Stimulated activated CD4-positive, alpha-beta T cell treated with anti-CD3 and anti-CD28 coated beads, Interleukin-12 subunit alpha, Interleukin-12 subunit beta, amount 100 ng/mL, for 48 hours (primary cell): ENCODE results near the gene MAML3.
"Not testable (repeated sequence)": the region's sequence is repeated elsewhere in the genome, so short reads cannot be mapped to it uniquely, and the experiment has no call there.

ENCODE experiments used
- DNase-seq, 3 donors: peaks; one replicate each; pipeline ENCODE4 v3.0.0-alpha.2; 2020; ENCODE audit warnings: low read depth in 2 of 3, low spot score in 1 of 3

Gene MAML3

DNA sequence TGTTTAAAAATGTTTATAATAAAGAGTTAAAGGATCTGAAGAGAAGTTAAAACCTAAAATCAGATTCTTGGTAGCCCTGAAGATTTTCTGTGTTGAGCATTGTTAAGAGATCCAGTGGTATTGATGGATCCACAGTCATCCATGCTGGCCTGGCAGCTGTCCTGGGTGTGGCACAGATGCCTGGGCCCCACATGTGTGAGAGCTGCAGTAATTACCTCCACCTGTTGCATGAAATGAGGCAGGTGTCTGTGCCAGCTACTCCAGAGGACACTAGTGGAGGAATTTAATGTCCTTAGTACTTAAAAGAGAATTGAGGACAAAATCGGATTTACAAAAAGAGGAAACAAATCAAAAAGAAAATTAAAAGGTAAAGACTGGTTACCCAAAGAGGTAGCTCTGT is 444.3 kb downstream of the MAML3 start:
- DNase-seq = no peak

DNA sequence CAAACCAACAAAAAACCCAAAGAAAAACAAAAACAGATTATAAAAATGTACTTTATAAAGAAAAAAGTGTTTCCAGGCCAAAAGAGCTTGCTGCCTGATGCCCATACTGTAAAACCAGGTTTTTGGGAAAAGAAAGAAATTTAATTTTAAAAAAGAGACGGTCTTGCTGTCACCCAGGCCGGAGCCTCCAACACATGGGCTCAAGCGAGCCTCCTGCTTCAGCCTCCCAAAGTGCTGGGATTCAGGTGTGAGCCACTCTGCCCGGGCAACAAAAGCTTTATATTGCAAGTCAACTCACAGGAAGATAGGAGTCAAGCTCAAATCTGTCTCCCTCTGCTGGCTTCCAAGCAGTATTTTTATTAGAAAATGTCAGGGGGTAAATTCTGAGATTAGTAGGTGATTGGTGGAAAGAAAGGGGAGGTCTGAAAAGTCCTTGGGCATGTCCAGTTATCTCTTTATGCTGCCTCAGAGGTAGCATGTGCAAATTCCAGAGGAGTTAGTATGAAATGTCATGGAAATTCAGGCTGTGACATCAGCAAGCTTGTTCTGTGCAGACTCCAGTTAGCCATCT is 449.0 kb downstream of the MAML3 start:
- DNase-seq = no peak

DNA sequence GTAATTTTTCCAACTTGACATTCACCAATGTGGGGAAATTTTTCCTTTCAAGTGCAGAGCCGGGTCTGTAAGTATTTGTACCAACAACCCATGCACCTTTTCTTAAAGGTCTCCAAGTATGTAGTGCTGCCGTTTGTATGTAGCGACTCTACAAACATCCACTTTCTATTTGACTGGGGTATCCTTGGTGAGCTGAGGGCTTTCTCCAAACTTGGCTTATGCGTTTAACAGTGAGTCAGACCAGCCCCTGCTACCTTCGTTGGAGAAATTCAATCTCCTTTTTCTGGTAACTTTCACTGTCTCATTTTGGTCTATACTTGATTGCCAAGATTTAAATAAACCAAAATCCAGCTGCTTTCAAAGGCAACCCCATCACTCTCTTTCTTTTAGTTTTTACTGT is 453.4 kb downstream of the MAML3 start:
- no peak for DNase-seq

DNA sequence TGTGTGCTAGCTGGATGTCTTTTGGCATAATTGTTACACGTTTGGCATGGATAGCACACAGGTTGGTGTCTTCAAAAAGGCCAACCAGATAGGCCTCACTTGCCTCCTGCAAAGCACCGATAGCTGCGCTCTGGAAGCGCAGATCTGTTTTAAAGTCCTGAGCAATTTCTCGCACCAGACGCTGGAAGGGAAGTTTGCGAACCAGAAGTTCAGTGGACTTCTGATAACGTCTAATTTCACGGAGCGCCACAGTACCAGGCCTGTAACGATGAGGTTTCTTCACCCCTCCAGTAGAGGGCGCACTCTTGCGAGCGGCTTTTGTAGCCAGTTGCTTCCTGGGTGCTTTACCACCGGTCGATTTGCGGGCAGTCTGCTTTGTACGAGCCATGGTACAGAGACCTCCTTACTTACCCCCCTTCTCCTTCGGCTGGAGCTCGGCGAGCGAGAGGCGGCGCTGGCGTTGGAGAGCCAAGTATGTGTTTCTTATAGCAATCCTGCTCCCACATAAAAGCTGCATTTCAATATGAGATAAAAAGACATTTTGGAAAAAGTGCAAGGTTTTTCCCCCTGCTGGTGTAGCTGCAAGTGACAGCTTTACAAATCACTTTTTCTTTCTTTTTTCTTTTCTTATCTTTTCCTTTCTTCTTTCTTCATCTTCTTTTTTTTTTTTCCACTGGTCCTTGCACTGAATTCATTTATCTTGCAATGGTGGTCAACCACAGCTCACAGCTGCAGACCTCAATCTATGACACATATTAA is 455.6 kb downstream of the MAML3 start:
- DNase-seq = not testable (repeated sequence)

DNA sequence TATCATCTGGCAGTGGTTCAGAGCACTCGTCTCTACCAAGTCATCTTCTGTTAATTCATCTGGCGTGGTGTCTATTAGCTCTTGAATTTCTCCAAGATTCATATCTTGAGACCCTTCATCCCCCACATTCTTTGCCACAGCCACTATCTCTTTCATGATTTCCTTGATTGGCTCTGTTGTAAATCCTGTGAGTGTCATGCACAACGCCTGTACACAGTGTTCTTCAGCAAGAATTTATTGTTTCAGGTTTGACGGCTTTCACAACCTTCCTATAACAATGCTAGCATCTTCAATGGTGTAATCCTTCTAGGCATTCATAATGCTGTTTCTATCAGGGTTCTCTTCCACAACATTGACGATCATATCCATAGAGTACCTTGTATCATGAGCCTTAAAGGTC is 457.5 kb downstream of the MAML3 start:
- no peak for DNase-seq

DNA sequence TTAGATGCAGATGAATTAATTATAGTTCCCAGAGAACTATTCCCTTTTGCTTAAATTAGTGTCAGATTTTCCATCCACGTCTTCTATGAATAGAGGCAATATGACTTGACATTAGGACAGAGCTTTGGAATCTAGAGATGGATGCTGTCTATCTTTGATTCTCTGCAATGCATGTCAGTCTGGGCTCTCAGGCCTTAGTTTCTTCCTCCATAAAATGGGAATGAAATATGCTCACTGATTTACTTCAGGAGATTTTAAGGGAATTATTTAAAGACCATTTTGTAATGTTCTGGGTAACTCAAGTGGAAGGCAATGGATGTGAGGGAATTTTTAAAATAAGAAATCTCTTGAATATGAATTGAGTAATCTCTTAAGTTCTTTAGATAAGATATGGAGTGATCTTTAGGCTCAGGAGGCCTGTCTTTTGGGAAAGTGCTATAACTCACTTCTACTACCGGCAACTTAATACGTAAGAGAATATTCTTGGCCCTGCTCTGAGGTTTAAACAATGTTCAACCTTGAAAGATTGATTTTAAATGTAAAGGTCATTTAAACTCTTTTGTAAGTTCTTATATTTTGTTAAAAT is 459.4 kb downstream of the MAML3 start:
- DNase-seq = no peak

DNA sequence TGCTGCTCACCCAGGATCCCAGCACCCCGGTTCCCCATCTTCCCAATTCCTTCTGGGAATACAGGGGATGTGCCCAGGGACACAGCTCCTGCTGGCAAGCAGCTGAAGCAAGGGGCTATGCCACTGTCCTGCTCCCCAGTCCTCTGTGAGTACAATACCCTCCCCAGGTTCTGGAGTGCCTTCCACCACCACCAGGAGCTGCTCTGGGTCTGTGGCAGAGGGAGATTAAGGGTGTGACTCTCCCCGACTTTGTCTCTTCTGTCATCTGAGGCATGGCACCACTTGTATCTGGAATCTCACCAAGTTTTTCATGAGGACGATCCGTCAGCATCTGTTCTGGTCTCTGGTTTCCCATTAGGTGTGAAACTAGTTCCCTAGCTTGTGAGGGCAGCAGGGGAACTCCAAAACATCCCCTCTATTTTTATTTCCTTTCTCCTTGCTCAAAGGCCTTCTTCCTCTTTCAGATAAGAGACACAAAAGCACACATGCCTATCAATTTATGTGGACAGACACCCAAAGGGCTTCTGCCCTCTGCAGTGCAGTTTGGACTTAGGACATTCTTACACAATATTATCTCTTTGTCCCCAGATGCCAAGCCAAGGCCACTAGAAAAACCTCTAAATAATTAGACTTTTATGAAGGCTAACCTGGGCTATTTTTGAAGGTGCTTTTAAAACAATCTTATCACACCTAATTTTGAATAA is 461.5 kb downstream of the MAML3 start:
- no peak for DNase-seq

DNA sequence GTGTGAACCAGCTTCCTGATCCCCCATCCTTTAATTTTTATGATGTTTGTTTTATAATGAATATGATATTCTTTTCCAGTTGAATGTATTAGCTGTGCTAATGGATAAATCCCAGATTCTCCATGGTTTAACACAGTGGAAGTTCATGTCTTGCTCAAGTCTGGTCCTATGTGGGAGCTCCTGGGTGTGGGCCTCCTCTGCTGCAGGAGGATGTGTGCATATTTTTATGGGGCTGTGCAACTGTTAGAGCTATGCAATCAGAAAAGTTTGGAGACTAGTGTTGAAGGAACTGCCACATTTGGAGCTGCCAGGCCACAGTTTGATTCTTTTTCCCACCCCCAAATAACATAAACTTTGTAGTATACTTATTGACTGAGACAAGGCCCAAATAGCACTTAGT is 463.6 kb downstream of the MAML3 start:
- no peak for DNase-seq

DNA sequence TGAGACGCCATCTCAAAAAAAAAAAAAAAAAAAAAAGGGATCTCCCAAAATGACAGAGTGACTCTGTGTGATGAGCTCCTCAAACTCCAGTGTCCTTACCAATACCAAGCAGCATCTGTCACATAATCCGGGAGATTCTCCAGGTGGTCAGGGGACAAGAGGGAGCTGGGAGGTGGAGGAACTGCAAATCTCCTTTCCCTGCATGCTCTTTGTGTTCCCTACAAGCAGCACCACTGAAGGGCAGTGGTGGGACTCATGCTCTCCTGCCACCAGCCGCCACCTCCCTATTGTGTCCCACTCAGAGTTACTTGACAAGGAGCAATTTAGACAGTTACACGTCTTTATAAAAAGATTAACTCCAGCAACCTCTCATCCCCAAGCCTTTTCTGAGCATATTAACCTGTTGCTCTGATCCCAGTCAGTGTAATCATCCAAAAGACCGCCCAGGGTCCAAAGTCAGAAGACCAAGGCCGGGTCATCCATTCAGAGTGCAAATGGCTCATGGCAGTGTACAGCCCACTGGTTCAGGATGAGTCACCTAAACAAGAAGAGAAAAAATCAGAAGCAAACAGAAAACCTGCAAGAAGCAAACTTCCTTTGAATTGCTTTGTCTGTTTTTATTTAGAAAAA is 464.8 kb downstream of the MAML3 start:
- no peak for DNase-seq

DNA sequence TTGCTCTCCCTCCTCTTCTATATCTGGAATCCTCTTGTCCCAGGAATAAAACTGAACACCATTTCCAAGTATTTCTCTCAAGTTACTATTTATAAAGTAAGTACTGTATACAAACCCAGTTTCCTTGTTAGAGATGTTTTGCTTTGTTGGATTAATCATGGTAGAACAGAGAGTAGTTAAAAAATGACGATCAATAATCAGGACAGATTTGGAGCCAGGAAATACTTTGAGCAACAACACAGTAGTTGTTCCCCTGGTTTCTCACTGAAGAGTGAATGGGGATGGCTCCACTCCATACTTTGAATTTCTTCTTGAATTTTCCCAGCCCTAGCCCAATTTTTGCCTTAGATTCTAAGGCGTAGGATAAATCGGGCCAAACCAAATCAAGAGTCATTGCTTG is 467.0 kb downstream of the MAML3 start:
- DNase-seq = no peak

DNA sequence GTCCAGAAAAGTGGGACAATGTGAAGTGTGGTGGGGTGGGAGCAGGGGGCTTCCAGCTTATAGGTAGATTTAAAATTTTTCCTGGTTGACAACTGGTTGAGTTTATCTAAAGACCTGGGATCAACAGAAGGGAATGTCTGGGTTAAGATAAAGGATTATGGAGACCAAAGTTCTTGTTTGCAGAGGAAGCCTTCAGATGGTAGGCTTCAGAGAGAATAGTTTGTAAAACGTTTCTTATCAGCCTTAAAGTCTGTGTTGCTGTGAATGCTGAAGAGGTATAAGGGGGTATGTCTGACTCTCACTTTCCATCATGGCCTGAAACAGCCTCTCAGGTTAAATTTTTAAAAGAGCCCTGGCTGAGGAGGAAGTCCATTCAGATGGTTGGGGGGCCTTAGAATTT is 467.9 kb downstream of the MAML3 start:
- DNase-seq = no peak

DNA sequence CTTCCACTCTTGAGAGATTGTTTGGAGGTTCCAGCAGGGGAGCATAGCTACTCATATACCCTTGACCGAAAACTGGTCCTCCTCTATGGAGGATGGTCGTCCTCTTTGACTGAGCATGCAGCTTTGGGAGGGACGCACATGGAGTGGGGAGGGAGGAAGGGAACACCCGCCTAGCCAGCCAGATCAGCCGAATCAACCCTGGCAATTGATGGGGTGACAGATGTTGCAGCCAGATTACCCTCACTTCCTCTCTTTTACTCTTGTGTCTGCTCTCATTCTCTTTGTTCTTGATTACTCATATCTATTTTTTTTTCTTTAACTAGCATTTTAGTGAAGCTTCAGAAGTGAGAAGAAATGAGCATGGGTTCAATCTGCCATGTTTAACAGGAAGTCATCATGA is 468.8 kb downstream of the MAML3 start:
- no peak for DNase-seq

DNA sequence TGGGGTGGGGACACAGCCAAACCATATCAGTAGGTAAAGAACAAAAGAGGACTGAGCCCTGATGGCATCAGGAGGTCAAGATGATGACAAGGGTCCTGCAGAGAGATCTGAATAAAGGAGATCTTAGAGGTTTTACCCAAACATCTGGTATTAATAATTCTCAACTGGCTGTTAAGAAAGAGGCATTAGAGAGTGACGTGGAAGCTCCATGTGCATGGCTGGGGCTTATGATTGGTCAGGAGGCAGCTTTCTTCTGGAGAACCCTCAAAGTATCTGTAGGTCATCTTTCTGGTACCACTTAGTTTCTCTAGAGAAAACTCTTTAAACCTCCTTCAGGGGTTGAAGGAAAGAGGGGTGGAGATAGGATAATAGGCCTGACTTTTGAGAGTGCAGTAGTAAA is 469.6 kb downstream of the MAML3 start:
- no peak for DNase-seq

DNA sequence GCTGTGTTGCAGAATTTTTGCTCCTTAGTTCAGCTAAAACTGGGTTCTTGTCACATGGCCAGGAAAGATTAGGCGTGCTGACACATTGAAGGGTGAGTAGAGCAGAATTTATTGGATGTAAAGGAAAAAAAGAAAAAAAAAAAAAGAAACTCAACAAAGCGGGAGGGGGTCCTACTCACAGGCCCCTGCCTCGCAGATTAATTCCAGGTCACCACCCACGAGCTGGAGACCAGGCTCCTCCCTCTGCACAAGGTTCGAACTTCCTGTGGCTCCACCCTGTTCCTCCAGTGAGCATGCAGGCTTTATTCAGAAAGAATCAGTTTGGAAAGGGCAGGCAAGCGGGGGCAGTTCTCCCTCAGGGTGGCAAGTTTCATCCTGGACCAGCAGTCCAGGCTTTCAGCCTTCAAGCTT is 471.2 kb downstream of the MAML3 start:
- DNase-seq = no peak

DNA sequence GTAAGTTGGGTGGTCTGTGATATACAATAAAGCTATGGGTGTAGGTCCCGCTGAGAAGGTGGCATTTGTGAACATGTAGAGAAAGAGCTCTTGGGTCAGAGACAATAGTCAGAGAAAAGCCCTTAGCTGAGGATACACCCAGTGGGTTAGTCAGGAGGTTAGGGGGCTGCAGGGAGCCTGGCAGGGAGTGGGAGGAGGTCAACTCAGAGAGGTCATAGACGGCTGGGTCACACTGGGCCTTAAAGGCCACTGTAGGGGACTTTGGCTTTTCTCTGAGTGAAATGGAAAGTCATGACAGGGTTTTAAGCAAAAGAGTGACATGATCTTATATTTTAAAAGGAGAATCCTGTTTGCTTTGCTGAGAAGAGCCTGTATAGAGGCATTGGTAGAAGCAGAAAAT is 471.7 kb downstream of the MAML3 start:
- DNase-seq = no peak

DNA sequence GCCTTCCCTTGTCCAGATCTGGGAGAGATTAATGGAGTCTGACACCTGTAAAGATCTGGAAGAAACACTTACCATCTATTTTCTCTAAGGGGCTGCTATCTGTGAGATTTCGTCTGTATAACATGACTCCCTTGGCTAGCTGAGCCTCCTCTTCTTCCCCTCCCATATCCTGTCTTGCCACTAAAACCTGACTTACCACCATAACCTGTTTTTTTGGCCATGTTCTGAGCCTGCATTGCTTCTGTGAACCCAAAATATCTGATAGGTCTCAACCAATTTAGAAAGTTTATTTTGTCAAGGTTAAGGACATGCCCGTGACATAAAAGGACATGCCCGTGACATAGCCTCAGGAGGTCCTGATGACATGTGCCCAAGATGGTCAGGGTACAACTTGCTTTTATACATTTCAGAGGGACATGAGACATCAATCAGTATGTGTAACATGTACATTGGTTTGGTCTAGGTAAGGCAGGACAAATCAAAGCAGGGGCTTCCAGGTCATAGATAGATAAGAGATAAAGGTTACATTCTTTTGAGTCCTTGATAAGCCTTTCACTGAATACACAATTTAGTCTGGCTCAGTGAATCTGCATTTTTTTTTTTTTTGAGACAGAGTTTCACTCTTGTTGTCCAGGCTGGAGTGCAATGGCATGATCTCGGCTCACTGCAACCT is 476.9 kb downstream of the MAML3 start:
- DNase-seq = no peak

DNA sequence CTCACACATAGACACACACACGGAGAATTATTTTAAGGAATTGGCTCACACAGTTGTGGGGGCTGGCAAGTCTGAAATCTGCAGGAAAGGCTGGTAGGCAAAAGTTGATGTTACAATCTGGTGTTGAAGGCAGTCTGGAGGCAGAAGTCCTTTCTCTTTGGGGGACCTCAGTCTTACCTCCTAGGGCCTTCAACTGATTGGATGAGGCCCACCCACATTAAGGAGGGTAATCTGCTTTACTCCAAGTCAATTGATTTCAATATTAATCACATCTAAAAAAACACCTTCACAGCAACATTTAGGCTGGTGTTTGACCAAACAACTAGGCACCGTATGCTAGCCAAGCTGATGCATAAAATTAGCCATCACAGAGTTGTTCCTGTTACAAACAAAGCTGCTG is 477.6 kb downstream of the MAML3 start:
- DNase-seq = no peak

DNA sequence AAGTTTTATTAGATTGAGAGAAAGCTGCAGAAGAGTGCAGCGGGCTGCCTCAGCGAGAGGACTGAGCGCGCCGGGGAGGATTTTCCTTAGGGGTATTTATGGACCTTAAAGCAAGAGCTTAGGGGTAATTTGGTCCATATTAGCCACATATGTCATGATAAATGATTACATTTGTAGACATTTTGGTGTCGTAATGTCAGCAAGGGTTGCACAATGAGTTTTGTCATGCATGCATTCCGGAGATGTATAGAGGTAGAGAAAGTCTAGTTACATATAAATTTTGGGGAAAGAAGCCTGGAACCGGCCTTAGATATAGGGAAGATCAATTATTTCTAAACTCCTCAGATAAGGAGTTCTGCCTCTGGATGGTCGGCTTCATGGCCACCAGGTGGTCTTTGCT is 478.3 kb downstream of the MAML3 start:
- DNase-seq = no peak

DNA sequence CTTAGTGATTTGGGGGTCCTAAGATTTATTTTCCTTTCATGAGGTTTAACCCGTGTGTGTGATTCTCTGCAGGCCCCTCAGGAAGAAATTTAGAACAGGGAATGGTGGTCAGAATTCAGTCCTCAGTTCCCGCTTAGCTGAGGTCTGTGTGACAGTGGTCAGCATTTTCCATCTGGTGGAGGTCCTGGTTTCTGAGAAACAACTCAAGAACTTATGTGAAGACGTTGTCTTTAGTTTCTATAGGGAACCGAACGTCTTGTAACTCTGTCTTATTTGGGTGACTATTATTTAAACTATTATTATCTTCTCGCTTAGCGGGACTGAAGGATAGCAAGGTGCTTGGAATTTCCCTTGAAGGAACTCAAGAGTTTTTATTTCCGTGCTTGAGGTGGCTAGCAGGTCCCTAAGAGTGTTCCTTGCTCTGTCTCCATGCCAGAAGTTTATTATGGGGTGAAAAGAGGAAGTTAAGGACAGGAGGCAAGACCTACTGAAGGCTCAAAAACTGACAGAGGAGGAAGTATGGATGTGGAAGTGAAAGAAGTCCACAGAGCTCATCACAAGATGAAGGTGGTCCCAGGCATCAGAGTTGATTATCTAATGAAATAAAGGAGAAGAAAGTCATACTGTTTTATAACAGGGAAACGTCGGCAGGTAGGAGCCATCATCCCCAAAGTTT is 479.0 kb downstream of the MAML3 start:
- no peak for DNase-seq

DNA sequence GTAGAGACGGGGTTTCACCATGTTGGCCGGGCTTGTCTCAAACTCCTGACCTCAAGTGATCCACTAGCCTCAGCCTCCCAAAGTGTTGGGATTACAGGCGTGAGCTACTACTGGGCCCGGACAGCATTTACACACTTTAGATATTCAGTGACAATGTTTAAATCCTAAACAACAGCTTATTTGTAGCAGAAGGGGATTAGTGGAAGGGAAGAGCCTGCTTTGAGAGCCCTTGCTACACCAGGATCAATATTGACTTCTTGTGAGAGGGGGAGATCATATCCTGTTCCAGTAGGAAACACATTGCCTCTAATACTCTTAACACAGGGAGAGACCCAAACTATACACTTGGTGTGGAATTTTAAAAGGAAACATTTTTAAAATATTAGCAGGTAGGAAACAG is 481.3 kb downstream of the MAML3 start:
- DNase-seq = no peak

DNA sequence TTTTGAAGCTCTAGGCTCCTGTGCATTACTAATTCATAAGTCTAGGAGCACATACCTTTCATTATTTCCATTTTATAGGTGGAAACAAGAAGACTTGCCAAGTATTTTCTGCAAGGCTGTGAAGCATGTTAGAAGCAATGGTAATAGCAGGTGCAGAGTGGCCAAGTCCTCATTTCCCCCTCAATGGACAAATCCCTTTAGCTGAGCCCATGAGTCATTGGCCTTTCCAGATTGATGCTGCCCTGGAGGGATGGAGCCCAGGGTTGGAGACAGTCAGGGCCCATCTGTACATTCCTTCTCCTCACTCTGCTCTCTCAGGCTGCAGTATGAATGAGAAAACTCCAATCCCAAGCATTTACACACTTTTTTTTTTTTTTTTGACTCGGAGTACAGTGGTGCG is 481.8 kb downstream of the MAML3 start:
- no peak for DNase-seq
